Ovary (tissue), 9 donors: ENCODE measurements around the gene SCAPER. TPM values are rescaled to one million over a fixed set of nuclear protein-coding genes. Genes with fewer than 3 reads are reported as not detected.

Experiments
- DNase-seq, 5 donors: peaks; one replicate each; pipeline ENCODE4 v3.0.0-alpha.2; 2019 to 2020
- H3K27ac ChIP-seq, 2 donors: fragments of 200-600 bp; one replicate each; pipeline versions ENCODE4 v1.5.1 to v1.8.0; 2019 to 2022
- H3K27me3 ChIP-seq: fragments of 200-600 bp; one replicate; pipeline ENCODE4 v1.8.0; 2022
- H3K36me3 ChIP-seq: fragments of 200-600 bp; sonication (generic); one replicate; pipeline ENCODE4 v1.5.1; 2019
- H3K4me1 ChIP-seq: one replicate; pipeline ENCODE4 v1.8.1; 2013; ENCODE audit warnings: mild to moderate bottlenecking, moderate library complexity; ENCODE audit not compliant: insufficient read depth
- H3K4me3 ChIP-seq: fragments of 200-600 bp; sonication (generic); one replicate; pipeline ENCODE4 v1.5.1; 2017
- H3K9me3 ChIP-seq, 2 donors: fragments of 200-600 bp in 1 of 2; sonication (generic) in 1 of 2; one replicate each; pipeline versions ENCODE4 v1.5.1 to v1.8.1; 2013 to 2019; ENCODE audit warnings: mild to moderate bottlenecking in 1 of 2, moderate library complexity in 1 of 2
- CTCF ChIP-seq, 3 donors: fragments of 450-650 bp in 2 of 3; fragments of 200-600 bp in 1 of 3; IDR thresholded peaks; one replicate each; pipeline versions ENCODE4 v1.5.1 to v1.8.0; 2016 to 2022; ENCODE audit warnings: antibody characterized with exemption in 3 of 3, mild to moderate bottlenecking in 1 of 3
- EP300 ChIP-seq: sonication (generic); formaldehyde crosslinking; IDR thresholded peaks from one replicate; pipeline ENCODE4 v1.6.1; 2017; ENCODE audit warnings: antibody characterized with exemption
- POLR2A ChIP-seq: fragments of 450-650 bp; IDR thresholded peaks from one replicate; pipeline ENCODE4 v1.6.1; 2017; ENCODE audit warnings: antibody characterized with exemption, mild to moderate bottlenecking, moderate library complexity
- WGBS, 3 donors: extraction: QIAGEN DNeasy Blood & Tissue Kit in 1 of 3; methylation state at CpG; one replicate each; pipeline versions ENCODE4 v1.1.5 to v1.1.7; 2013 to 2017; 5-methylcytosine and 5-hydroxymethylcytosine counted together
- intact Hi-C, 4 donors: fragments of 100-400 bp; cut with DNase I; formaldehyde crosslinking; loops; one replicate each; pipeline versions ENCODE4 v1.11.0 to v1.15.1; 2022 to 2023
- polyA plus RNA-seq, 2 donors: library from polyadenylated mRNA; stranded (reverse); fragments of 200-250 nt in 1 of 2; fragments of 350-450 nt in 1 of 2; fragmentation: Illumina TruSeq in 1 of 2; extraction: RNeasy Lipid Tissue Mini Kit (QIAGEN cat#74804) in 1 of 2; gene quantifications; one replicate each; pipeline ENCODE4 v1.2.3, GENCODE V29; 2013 to 2014
- total RNA-seq, 7 donors: library from RNA; depleted of rRNA in 2 of 7; stranded (reverse); fragments of >200 nt in 2 of 7; fragmentation: NEBNext Ultra II Directional in 3 of 7; extraction: Animal tissue kit (Norgen Biotek cat#: 25700) in 3 of 7; gene quantifications; one replicate each; pipeline versions ENCODE4 v1.1.0 to v1.2.4, GENCODE V29; 2016 to 2023
- donor health status: DM: no; HTN: no; CAD: no; lungs with moderate emphysema.
- donor health status: DM: no; HTN: no; CAD: no.
- donor health status: Bipolar disorder and iron deficiency.
- donor health status: DM: yes; HTN: yes; CAD: no.
- donor health status: DM: no; HTN: no; CAD: no.
- donor health status: DM: yes; HTN: yes; CAD: no.

Gene SCAPER
- total and polyA plus RNA-seq, 9 donors, result 13.7 to 45.8 (median 27.9) TPM

- Histone ChIP-seq H3K4me3 (no peak overlapping the region), H3K4me1 (no peaks in the 10 kb centered on the region), H3K27ac (no peak overlapping the region), H3K36me3 (no peaks in the 10 kb centered on the region), H3K27me3 (no peaks in the 10 kb centered on the region), H3K9me3 (no peaks in the 10 kb centered on the region)
- DNase-seq, result no peak
- TF ChIP-seq POLR2A (no peak), CTCF (IDR thresholded peaks at IDR 0.05) (no peak), EP300 (no peak)
- intact Hi-C loops, result no loop called here
Observed at GRCh38 chr15:76377751-76378150, 527.4 kb downstream of the SCAPER start.

GRCh38 chr15:76377217-76377616 is 527.9 kb downstream of the SCAPER start:
- no peak for DNase-seq
- no peak overlapping the region for H3K4me3 ChIP-seq

GRCh38 chr15:76376816-76377215 is 528.3 kb downstream of the SCAPER start:
- TF ChIP-seq CTCF (IDR thresholded peaks at IDR 0.05) (no peak), POLR2A (no peak), EP300 (no peak)
- Histone ChIP-seq H3K4me1 (no peaks in the 10 kb centered on the region), H3K27me3 (no peaks in the 10 kb centered on the region), H3K27ac (no peak overlapping the region), H3K9me3 (no peaks in the 10 kb centered on the region), H3K36me3 (no peaks in the 10 kb centered on the region), H3K4me3 (no peak overlapping the region)
- intact Hi-C loops, result no loop called here
- WGBS, 3 donors, result 55 to 69% (median 60%) methylated on average over 8 of the region's 8 CpGs
- no peak for DNase-seq

More at GRCh38 chr15:76377217-76377616, 527.9 kb downstream of the SCAPER start:
- no peaks in the 10 kb centered on the region for H3K36me3 ChIP-seq
- WGBS, 3 donors, result 56 to 62% (median 57%) methylated on average over 2 of the region's 2 CpGs
- no peaks in the 10 kb centered on the region for H3K9me3 ChIP-seq
- no peak for TF ChIP-seq EP300
- H3K27ac ChIP-seq, result no peak overlapping the region
- H3K27me3 ChIP-seq, result no peaks in the 10 kb centered on the region
- no peaks in the 10 kb centered on the region for H3K4me1 ChIP-seq
- intact Hi-C loops, result no loop called here

GRCh38 chr15:76376029-76376428 is 529.1 kb downstream of the SCAPER start:
- H3K4me1 ChIP-seq, result no peaks in the 10 kb centered on the region
- intact Hi-C loops, result no loop called here
- WGBS, 3 donors, result 89 to 99% (median 93%) methylated on average over 3 of the region's 3 CpGs
- no peaks in the 10 kb centered on the region for H3K9me3 ChIP-seq
- no peak overlapping the region for H3K27ac ChIP-seq
- no peaks in the 10 kb centered on the region for H3K27me3 ChIP-seq
- H3K4me3 ChIP-seq, result no peak overlapping the region
- no peak for TF ChIP-seq POLR2A
- no peak for TF ChIP-seq CTCF (IDR thresholded peaks at IDR 0.05)
- no peak for TF ChIP-seq EP300
- DNase-seq, result no peak
- no peaks in the 10 kb centered on the region for H3K36me3 ChIP-seq

GRCh38 chr15:76368122-76368621 is 537.0 kb downstream of the SCAPER start:
- Histone ChIP-seq H3K36me3 (no peaks in the 10 kb centered on the region), H3K27ac (no peak overlapping the region), H3K27me3 (no peaks in the 10 kb centered on the region), H3K4me3 (no peak overlapping the region), H3K9me3 (no peaks in the 10 kb centered on the region), H3K4me1 (no peaks in the 10 kb centered on the region)
- no peak for DNase-seq
- WGBS, 3 donors, result 49 to 56% (median 53%) methylated on average over 11 of the region's 11 CpGs
- intact Hi-C loops, result no loop called here
- TF ChIP-seq POLR2A, result no peak
- TF ChIP-seq CTCF (IDR thresholded peaks at IDR 0.05), result no peak
- no peak for TF ChIP-seq EP300
